ENCODE results near the gene UBTD2. TPM values are rescaled to one million over a fixed set of nuclear protein-coding genes. Genes with fewer than 3 reads are reported as not detected.
"Not testable (repeated sequence)": the region's sequence is repeated elsewhere in the genome, so short reads cannot be mapped to it uniquely, and the experiment has no call there.

The UBTD2 gene
- total and polyA plus RNA-seq, 10 of the 15 experiments (the other 5 are each of a cell fraction or from before 2014, with no cell fraction given): 7.7 to 30.5 (median 19.4) TPM

- CTCF ChIA-PET: interaction anchor here (1.1 to 1.3 kb wide), 2 partner anchors 47 to 228 kb away, joined by 3 to 4 read pairs; no protein-coding TSS in a partner anchor
- H3K9me3 ChIP-seq (replicated peaks; ENCODE audit: control insufficient read depth, insufficient read depth, low read length); H3K4me1 ChIP-seq (ENCODE audit: control insufficient read depth, insufficient read depth, low read length); intact Hi-C loops (cut with micrococcal nuclease; ENCODE audit: unreplicated experiment); H2AFZ ChIP-seq (ENCODE audit: control insufficient read depth, low read depth, low read length); BruUV-seq (replicated peaks); H3K27ac ChIP-seq (ENCODE audit: control insufficient read depth, insufficient read depth); H3K9ac ChIP-seq (ENCODE audit: control insufficient read depth, insufficient read depth, low read length); H3K4me3 ChIP-seq; RAD21 ChIA-PET (ENCODE audit: unreplicated experiment); H3K36me3 ChIP-seq (ENCODE audit: control insufficient read depth in 2 of 2, insufficient read depth in 2 of 2, low read length in 1 of 2); H4K20me1 ChIP-seq (ENCODE audit: control insufficient read depth, insufficient read depth); H3K27me3 ChIP-seq (replicated peaks in 1 of 2; ENCODE audit: control insufficient read depth in 2 of 2, insufficient read depth in 2 of 2, low read length in 1 of 2); FAIRE-seq; H3K4me2 ChIP-seq (ENCODE audit: control insufficient read depth, insufficient read depth); ATAC-seq; DNase-seq (ENCODE audit: low read depth, low spot score): not testable (repeated sequence)
- SMC1A ChIA-PET (ENCODE audit: uncharacterized antibody, unreplicated experiment): interaction anchor here (0.6 kb wide), 1 partner anchor 173 kb away, joined by 3 read pairs; no protein-coding TSS in a partner anchor
- WGBS (ENCODE audit: insufficient coverage, insufficient replicate concordance, low lambda C conversion rate, missing lambda C conversion rate): 97% methylated on average over 3 of the region's 3 CpGs
- in situ Hi-C loops (cut with MboI): loop anchor here (25.0 kb wide), 1 partner anchor 875 kb away; the partner anchor contains the start of gene FGF18
- peaks cover 16% of the 10 kb centered on the region for H3K79me2 ChIP-seq (ENCODE audit: control insufficient read depth, insufficient read depth, low read length)
- POLR2A ChIA-PET: interaction anchor here (0.7 to 1.1 kb wide), 3 partner anchors 15 to 101 kb away, joined by 3 read pairs; no protein-coding TSS in a partner anchor
Observed at GRCh38 chr5:172287140-172287539, 3.6 kb upstream of the UBTD2 start.

- no peak overlapping the region for H3K27ac ChIP-seq (ENCODE audit: control insufficient read depth, insufficient read depth)
- in situ Hi-C loops (cut with MboI): loop anchor here (25.0 kb wide), 1 partner anchor 873 kb away; the partner anchor contains the start of gene FGF18
- SMC1A ChIA-PET (ENCODE audit: uncharacterized antibody, unreplicated experiment): interaction anchor here (0.5 to 0.9 kb wide), 5 partner anchors 8 to 373 kb away, joined by 3 to 4 read pairs (median 3); partner anchors contain the start of gene STK10
- H3K4me1 ChIP-seq (ENCODE audit: control insufficient read depth, insufficient read depth, low read length): no peaks in the 10 kb centered on the region
- CTCF ChIA-PET: interaction anchor here (0.8 to 1.9 kb wide), 7 partner anchors 8 to 375 kb away, joined by 3 to 13 read pairs (median 4); no protein-coding TSS in a partner anchor
- no peaks in the 10 kb centered on the region for H4K20me1 ChIP-seq (ENCODE audit: control insufficient read depth, insufficient read depth)
- no peak overlapping the region for H3K9ac ChIP-seq (ENCODE audit: control insufficient read depth, insufficient read depth, low read length)
- H3K27me3 ChIP-seq (replicated peaks in 1 of 2; ENCODE audit: control insufficient read depth in 2 of 2, insufficient read depth in 2 of 2, low read length in 1 of 2): no peaks in the 10 kb centered on the region
- ATAC-seq (no peak), FAIRE-seq (no peak), DNase-seq (ENCODE audit: low read depth, low spot score) (no peak)
- no peaks in the 10 kb centered on the region for H3K9me3 ChIP-seq (replicated peaks; ENCODE audit: control insufficient read depth, insufficient read depth, low read length)
- WGBS (ENCODE audit: insufficient coverage, insufficient replicate concordance, low lambda C conversion rate, missing lambda C conversion rate): 89% methylated on average over 15 of the region's 15 CpGs
- peaks cover 32% of the 10 kb centered on the region for H3K79me2 ChIP-seq (ENCODE audit: control insufficient read depth, insufficient read depth, low read length)
- no peak overlapping the region for H3K4me3 ChIP-seq
- H3K36me3 ChIP-seq (ENCODE audit: control insufficient read depth in 2 of 2, insufficient read depth in 2 of 2, low read length in 1 of 2): 0 out of 4 replicates have a peak, but pooled peaks cover 0 to 2% of the 10 kb centered on the region in 2 experiments
- POLR2A ChIA-PET: interaction anchor here (0.6 kb wide), 1 partner anchor 14 kb away, joined by 3 read pairs; no protein-coding TSS in a partner anchor
- intact Hi-C loops (cut with micrococcal nuclease; ENCODE audit: unreplicated experiment): no loop called here
- RAD21 ChIA-PET (ENCODE audit: unreplicated experiment): interaction anchor here (0.6 to 2.1 kb wide), 8 partner anchors 8 to 112 kb away, joined by 3 to 6 read pairs (median 3); partner anchors contain the start of gene STK10
- no TSS peak for BruUV-seq (replicated peaks)
- no peak overlapping the region for H2AFZ ChIP-seq (ENCODE audit: control insufficient read depth, low read depth, low read length)
- no peak overlapping the region for H3K4me2 ChIP-seq (ENCODE audit: control insufficient read depth, insufficient read depth)
- TF ChIP-seq, protein P1, sequence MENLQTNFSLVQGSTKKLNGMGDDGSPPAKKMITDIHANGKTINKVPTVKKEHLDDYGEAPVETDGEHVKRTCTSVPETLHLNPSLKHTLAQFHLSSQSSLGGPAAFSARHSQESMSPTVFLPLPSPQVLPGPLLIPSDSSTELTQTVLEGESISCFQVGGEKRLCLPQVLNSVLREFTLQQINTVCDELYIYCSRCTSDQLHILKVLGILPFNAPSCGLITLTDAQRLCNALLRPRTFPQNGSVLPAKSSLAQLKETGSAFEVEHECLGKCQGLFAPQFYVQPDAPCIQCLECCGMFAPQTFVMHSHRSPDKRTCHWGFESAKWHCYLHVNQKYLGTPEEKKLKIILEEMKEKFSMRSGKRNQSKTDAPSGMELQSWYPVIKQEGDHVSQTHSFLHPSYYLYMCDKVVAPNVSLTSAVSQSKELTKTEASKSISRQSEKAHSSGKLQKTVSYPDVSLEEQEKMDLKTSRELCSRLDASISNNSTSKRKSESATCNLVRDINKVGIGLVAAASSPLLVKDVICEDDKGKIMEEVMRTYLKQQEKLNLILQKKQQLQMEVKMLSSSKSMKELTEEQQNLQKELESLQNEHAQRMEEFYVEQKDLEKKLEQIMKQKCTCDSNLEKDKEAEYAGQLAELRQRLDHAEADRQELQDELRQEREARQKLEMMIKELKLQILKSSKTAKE (IDR thresholded peaks at IDR 0.05; ENCODE audit: low read depth, poor library complexity, severe bottlenecking): no peak
- TF ChIP-seq FOXM1 (IDR thresholded peaks at IDR 0.05; ENCODE audit: low read depth, low read length): no peak
- TF ChIP-seq, protein P2, sequence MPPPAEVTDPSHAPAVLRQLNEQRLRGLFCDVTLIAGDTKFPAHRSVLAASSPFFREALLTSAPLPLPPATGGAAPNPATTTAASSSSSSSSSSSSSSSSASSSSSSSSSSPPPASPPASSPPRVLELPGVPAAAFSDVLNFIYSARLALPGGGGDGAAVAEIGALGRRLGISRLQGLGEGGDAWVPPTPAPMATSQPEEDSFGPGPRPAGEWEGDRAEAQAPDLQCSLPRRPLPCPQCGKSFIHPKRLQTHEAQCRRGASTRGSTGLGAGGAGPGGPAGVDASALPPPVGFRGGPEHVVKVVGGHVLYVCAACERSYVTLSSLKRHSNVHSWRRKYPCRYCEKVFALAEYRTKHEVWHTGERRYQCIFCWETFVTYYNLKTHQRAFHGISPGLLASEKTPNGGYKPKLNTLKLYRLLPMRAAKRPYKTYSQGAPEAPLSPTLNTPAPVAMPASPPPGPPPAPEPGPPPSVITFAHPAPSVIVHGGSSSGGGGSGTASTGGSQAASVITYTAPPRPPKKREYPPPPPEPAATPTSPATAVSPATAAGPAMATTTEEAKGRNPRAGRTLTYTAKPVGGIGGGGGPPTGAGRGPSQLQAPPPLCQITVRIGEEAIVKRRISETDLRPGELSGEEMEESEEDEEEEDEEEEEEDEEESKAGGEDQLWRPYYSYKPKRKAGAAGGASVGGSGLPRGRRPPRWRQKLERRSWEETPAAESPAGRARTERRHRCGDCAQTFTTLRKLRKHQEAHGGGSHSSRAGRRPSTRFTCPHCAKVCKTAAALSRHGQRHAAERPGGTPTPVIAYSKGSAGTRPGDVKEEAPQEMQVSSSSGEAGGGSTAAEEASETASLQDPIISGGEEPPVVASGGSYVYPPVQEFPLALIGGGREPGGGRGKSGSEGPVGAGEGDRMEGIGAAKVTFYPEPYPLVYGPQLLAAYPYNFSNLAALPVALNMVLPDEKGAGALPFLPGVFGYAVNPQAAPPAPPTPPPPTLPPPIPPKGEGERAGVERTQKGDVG (CRISPR knock-in tag; IDR thresholded peaks at IDR 0.05): no peak
- TF ChIP-seq NR2C1 (IDR thresholded peaks at IDR 0.05): no peak
- no peak for TF ChIP-seq SUPT20H (IDR thresholded peaks at IDR 0.05; ENCODE audit: borderline replicate concordance, control insufficient read depth, low read depth, low read length)
- TF ChIP-seq ETV6 (conservative IDR thresholded peaks at IDR 0.05 in 1 of 2, IDR thresholded peaks at IDR 0.05 in 1 of 2; ENCODE audit: borderline replicate concordance in 1 of 2, low read depth in 1 of 2): no peak
- no peak for TF ChIP-seq CEBPB (IDR thresholded peaks at IDR 0.05; ENCODE audit: borderline replicate concordance in 1 of 2, low read depth in 2 of 2, low read length in 2 of 2)
Observed at GRCh38 chr5:172285226-172286143, 1.9 kb upstream of the UBTD2 start.
